GM18870 (cell line): ENCODE data around the gene DPM2.

Experiments used
- ATAC-seq: cut with Tn5 transposase; IDR thresholded peaks from one replicate; pipeline ENCODE4 v1.9.1; 2021; ENCODE audit warnings: moderate library complexity; ENCODE audit not compliant: unreplicated experiment

Gene DPM2

DNA sequence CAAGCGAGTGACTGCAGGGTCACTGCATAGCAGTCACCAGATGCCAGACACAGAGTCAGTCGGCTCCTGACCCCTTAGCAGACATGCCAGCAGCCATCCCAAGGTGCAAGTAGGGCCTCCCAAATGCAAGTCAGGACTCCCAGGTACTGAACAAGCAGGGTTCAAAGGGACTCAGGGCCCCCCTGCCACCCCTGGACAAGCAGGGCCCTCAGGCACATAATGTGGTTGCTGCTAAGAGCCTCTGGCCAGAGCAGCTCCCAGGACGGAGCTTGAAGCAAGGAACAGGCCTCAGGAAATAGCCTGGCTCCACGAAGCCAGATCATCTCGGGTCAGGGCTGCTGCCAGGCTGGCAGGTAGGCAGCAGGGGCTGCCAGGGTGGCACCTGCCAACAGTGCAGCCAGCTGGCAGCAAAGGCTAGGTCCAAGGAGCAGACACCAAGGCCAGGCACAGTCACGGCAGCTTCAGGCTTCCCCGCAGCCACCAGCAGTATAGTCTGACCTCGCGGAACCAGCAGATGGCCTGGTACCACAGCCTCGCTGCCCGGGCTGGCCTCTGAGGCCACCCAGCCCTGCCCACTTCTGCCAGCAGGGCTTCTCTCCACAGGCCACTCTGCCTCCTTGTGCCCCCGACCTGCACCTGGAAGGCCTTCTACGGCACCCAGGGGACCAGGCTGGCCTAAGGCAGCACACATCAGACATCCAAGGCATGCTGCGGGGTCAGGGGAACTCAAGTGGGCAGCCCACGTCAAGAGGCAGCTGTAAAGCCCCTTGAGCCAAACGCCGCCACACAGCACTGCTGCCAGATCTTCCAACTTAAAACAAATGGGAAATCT is 35.7 kb upstream of the DPM2 start:
- ATAC-seq, result no peak

- no peak for ATAC-seq
These were observed 34.7 kb upstream of the DPM2 start for GRCh38 chr9:127972236-127972871.

DNA sequence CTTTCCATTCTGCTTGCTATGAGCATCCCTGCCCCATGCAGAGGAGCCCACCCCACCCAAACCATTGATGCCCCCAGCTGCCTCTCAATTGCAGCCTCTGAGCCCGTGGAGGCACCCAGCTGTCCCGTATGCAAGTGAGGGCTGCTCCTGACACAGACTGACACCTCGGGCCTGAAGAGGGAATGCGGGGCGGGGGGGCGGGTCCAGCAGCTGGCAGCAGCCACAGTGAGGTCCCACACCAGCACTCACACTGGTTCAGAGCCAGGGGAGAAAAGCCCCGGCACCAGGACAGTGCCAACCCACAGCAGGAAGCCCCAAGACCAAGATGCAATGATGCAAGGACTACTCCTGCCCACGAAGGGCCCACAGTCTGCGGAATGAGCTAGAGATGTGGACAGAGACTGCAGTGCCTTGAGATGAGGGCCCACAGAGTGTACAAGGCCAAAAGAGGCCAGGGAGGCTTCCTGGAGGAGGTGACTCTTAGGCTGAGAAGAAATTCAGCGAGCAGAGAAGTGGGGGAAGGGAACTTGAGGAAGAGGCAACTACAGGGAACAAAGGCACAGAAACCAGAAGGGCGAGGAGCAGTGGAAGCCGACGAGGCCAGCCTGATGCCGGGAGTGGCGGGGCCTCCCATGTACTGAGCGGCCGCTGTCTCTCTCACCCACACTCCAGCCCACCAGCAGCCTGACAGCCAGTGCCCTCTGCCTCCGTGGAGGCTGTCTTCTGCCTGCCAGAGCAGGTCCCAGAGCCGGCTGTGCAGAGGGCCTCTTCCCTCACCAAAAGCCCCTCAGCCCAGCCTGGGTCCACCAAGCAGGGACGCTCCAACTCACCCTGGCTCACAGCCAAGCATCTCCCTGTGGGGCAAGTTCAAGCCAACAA is 33.9 kb upstream of the DPM2 start:
- no peak for ATAC-seq

- peak; percentile 89 for ATAC-seq
These were observed 33.0 kb upstream of the DPM2 start for GRCh38 chr9:127970401-127971313.

DNA sequence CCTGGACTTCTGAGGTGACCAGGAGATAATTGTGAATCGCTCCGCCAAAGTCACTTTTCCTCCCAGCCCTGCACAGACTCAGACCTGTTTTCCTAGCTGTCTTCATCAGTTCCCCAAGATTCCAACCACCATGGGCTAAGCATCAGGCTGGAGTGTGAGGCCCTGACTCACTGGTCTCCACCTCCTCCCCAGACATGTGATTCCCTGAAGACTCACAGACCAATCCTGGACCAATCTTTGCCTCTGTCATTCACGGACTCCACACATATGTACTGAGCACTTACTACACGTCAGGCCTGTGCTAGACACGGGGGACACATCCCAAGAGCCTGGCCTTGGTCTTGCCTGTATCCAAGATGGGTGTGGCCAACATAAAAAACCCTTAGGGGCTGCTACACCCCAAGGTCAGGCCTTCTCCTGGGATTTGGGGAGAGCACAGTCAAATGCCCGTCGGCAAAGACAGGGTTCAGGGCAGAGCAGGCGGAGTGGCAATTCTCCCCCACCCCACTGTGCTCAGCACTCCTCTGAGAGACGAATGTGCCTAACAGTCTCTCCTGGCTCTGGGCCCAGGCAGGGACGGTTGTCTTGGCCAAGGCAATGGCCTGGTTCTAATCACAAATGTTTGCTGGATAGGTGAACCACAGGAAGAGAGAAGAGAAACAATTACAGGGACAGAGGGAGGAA is 31.2 kb upstream of the DPM2 start:
- no peak for ATAC-seq

GRCh38 chr9:127968042-127968441 is 30.4 kb upstream of the DPM2 start:
- ATAC-seq, result no peak

DNA sequence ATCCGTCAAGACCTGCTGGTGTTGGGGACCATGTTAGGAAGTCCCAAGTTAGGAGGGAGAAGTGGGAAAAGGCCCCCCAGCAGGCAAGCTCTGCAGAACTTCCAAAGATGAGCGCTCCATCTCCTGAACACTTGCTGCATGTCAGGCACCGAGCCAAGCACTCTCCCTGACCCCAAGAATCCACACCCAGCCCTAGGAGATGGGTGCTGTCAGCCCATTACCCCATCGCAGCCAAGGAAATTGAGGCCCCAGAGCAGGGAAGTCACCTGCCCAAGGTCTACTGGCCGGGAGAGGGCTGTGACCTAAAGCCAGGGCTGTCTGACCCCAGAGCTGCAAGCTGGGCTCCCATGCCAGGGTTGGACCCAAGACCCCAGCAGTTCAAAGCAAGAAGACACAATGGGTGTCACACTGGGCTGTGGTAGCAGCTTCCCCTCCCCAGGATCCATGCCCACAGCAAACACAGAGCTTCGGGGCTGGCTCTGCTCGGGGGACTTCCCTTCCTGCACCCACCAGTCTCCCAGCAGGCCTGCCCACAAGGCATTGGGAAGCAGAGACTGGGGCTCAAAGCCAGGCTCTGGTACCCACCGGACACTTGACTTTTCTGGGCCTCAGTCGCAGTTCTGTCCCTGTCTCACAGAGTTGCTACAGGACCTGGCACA is 29.6 kb upstream of the DPM2 start:
- no peak for ATAC-seq

- no peak for ATAC-seq
These were observed 28.9 kb upstream of the DPM2 start for GRCh38 chr9:127966416-127967150.

DNA sequence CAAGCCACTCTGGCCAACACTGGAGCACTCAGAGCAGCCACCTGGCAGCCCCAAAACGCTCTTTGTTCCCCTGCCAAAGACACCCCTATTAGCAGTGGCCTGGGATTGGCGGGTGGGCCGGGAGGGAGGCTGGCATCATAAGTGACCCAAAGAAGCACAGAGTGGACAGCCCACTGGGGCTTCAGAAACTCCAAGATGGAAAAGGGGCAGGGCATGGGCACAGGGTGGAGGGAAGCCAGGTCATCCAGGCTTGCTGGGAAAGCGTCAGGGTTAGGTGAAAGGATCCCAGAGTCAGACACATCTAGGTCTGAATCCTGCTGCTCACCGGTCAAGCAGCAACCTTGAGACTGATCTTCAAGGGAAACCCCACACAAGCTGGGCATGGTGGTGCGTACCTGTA is 28.3 kb upstream of the DPM2 start:
- no peak for ATAC-seq

DNA sequence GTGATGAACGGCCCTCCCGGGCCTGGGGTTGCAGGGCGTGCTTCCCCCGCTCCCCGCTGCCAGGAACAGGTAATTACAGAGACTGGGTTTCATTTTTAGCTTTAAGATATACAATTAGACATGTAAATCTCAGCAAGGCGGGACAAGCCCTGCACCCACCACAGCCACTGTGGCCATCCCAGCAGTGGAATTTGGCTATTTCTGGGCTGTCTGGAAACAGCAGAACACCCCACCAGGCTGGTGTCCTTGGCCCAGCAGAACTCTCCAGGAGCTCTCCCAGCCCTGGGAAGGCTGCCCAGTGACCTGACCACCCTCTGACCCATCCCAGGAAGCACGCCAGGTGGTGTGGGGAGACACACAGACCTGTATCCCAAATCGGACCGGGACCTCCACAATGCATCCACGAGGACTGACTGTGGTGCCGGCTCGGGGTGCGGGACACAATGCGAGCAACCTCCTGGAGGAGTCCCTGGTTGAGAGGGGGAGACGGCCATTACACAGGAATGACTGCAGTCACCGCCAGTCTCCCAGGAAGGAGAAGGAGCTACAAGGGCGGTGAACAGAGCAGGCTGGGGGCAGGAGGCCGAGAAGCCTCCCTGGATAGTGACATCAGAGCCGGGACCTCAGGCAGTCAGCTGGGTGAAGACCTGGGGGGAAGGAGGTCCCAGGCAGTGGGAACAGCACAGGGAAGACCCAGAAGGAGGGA is 25.9 kb upstream of the DPM2 start:
- no peak for ATAC-seq

- no peak for ATAC-seq
These were observed 25.3 kb upstream of the DPM2 start for GRCh38 chr9:127963041-127963358.

GRCh38 chr9:127962278-127962677 is 24.6 kb upstream of the DPM2 start:
- ATAC-seq, result no peak

DNA sequence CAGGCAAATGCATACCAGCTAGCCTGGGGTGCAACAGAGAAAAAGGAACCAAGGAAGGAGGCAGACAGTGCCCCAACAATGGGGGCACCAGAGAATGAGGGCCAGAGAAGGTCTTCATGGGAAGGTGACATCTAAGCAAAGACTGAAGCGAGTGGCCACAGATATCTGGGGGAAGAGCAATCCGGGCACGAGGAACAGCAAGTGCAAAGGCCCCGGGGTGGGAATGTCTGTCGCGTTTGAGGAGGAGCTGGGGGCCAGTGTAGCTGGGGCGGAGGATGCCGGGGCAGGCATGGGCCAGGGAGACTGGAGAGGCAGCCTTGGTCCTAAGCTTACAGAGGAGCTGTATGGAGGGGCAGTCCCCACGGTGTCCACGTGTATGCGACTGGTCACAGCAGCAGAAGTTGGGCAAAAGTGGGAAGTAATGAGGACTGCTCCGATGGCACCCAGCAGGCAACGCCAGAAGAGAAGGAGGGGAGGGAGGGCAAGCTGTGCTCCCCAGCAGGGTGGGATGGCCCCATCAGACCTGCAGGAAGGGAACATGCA is 24.0 kb upstream of the DPM2 start:
- no peak for ATAC-seq

GRCh38 chr9:127961155-127961490 is 23.5 kb upstream of the DPM2 start:
- no peak for ATAC-seq

DNA sequence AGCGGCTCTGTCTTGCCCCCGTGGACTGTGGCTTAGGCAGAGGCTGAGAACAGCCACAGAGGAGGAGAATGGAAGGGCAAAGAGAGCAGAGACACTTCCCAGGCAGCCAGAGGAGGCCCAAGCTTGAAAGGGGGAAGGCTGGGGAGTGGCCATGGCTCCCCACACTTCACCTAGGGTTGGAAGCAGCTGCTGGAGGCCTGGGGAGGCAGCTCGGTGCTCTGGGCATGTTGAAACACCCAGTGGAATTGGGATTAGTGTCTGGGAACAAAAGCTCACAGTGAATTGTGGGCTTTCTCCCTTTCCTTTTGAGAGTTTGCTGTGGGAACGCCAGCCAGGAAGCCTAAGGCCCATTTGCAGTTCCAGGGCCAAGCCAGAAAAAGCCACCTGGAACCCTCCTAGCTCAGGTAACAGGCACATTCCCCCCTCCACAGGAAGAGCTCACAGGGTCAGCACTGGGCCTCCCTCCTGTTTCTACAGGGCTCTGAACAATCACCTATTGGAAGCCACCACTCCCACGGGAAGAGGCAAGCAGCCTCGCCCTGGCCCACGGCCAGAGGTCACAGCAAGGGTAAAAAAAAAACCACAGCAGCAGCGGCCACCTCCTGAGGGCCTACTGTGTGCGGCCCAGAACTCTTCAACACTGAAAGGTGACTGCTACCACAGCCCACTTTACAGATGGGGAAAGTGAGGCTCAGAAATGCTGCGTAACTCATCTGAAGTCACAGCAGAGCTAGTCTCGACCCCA is 22.9 kb upstream of the DPM2 start:
- no peak for ATAC-seq

DNA sequence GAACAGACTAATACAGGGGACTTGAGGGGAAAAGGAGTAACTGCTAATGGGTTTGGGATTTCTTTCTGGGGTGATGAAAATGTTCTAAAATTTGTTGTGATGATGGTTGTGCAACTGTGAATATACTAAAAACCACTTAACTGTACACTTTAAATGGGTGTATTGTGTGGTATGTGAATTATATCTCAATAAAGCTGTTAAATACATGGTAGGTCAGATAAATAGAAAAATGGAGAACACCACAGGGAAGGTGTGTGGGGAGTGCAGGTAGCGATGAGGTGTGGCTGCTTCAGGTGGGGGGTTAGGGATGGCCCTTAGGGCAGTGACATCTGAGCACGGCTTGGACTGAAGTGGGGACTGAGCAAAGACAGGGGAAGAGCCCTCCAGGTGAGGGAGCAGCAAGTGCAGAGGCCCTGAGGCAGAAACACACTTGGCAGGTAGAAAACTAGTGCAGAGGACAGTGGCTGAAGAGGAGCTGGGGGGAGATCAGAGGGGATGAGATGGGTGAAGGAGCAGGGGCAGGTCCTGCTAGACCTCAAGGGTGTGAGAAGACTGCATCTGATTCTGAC is 22.3 kb upstream of the DPM2 start:
- no peak for ATAC-seq

DNA sequence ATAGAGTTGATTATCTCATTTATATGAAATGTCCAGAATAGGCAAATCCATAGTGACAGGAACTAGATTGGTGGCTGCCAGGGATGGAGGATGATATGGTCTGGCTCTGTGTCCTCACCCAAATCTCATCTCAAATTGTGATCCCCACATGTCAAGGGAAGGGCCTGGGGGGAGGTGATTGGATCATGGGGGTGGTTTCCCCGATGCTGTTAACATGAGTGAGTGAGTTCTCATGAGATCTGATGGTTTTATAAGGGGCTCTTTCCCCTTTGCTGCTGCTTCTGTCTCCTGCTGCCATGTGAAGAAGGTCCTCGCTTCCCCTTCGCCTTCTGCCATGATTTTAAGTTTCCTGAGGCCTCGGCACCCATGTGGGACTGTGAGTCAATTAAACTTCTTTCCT is 21.7 kb upstream of the DPM2 start:
- no peak for ATAC-seq
